Occipital lobe (tissue), 2 donors: Measurements from ENCODE around the gene SEC14L6. TPM values are rescaled to one million over a fixed set of nuclear protein-coding genes. Genes with fewer than 3 reads are reported as not detected.
A peak's percentile ranks its signal among the peaks of the same experiment; 100 is the strongest.

Source experiments
- DNase-seq: peaks from one replicate; lab custom pipeline; 2025; lab: John Stamatoyannopoulos, UW
- total RNA-seq: library from RNA; depleted of rRNA; stranded (reverse); fragments of >200 nt; gene quantifications from one replicate; pipeline ENCODE4 v1.2.3, GENCODE V29; 2014

Gene SEC14L6
- total RNA-seq, 1 donor from 2014 or later: 1.4 TPM

DNA sequence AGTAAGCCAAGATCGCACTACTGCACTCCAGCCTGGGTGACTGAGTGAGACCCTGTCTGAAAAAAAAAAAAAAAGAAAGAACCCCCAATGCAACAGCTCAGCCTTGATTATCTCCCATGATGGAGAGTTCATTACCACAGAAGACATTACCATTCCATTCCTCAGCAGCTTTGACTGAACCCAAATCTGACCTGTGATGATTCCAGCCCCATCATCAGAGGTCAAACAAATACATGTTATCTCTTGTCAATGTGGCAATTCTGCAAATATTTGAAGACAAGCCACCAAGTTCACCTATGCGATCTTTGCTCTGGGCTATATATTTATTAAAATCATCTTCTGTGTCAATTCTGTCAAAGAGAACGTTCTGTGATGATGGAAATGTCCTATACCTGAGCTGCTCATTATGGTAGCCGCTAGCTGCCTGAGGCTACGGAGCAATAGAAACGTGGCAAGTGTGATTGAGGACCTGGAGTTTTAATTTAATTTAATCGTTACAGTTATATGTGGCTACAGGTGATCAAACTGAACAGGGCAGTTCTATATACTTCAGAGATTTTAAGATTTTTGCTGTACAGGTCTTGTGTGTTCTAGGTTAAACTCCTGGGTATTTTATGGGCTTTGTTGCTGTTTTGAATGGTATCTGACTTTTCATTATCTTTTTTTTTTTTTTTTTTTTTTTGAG, 48.9 kb downstream of the SEC14L6 start:
- no peak for DNase-seq

DNA sequence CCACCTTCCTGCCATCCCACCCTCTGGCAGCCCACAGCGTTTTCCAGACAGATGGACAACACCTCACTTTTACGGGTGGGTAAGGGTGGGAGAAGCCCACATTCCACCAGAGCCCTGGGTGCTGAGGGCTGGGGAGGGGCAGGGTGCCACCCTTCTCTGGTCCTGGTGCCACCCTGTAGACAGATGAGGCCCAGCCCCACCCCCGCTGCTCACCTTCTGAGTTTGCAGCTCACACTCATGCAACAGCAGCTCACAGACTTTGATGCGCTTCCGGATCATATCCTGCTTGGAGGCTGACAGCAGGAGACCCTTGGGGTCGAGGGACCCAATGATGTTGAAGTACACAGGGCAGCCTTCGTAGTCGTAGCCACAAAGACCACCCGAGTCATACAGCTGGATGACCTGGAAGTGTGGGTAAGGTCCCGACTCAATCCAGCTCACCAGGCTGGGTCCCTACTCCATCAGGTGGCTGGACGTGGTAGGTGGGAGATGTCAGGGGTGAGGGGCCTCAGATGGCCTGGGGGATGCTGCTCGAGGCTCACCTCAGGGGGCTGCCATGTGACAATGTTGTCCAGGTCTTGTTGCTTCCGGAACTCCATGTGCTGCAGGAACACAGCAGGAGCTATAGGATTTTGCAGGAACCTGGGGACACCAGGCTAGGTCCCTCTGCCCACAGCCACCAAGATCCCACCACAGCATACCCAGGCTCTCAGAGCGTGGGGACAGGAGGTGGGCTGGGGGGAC, 51.3 kb downstream of the SEC14L6 start:
- no peak for DNase-seq

DNA sequence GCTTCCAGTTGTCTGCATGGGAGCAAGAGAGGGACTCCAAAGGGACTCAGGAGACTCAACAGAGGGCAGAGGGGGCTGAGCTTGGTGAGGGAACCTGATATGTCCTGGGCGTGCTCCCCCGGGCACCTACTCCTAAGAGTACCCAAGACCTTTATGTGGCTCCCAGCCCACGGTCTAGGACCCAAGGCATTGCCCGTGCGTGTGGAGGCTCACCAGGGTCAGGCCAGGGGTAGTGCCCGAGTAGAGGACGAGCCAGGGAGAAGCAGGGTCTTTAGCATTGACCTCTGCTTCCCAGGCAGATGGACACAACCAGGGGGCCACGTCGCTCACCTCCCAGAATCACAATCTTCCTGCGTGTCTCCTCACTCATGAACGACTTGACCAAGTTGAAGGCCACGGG, 54.4 kb downstream of the SEC14L6 start:
- no peak for DNase-seq

DNA sequence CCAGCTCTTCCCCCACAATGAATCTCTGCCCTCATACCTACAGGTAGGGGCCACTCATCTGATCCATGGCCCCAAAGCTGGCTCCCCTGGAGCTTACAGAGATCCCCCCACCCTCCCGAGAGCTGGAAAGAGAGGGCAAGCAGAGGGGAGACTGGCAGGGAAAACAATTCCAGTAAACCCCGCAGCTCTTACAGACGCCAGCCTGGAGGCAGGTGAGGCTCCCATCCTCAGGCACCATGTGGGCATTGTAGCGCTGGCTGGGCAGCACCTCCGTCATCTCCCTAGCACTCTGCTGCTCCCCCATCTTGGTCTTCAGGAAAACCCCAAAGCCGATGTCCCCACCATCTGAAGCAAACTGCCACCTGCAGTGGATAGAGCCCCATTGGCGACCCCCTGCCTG, 55.2 kb downstream of the SEC14L6 start:
- no peak for DNase-seq

DNA sequence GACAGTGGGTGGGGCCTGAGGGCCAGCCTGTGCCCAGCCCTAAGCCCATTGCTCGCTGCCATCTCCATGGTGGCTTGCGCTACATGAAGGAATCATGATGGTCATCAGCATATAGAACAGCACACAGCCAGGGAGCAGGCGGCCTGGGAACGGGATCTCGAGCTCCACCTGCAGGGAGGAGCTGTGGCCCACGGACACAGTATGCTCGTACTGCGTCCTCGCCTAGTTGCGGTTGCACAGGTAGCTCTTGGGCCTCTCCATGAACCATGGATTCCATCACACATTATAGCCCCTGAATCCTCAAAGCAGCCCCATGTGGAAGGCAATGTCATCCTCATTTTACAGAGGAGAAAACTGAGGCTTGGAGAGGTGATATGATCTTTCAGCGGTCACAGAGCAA, 56.1 kb downstream of the SEC14L6 start:
- DNase-seq: no peak

DNA sequence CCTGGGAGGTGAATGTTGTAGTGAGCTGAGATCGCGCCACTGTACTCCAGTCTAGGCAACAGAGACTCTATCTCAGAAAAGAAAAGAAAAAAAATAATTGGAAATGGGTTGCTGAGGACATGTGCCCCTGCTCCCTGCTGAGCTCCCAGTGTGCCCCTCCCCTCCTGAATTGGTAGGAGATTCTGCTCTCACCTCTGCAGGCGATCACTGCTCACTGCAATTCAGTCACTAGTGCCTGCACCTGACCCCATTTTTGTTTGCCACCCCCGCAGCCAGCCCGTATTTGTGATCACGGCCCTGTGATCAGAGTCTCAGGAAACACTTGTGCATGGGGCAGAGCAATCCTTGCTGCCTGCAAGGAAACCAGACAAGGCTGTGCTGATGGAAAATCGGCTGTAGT, 58.4 kb downstream of the SEC14L6 start:
- no peak for DNase-seq

DNA sequence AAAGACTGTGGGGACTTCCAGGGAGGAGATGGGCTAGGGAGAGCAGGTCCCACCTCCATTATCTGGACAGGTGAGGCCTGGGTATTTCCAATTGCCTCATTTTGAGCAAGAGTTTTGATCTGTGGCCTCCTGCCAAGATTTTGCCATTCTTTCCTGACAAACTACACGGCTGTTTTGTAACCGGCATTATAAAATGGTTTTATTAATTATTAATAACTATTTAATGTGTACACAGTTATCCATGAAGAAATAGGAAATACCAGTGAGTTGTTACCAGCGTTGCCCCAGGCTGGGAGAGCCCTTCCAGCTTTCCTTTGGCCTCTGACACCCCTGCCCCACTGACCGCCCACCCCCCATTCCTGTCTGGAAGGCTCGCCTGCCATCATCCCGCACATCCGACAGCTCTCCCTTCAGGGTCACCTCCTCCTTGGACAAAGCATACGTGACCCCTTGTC, 59.9 kb downstream of the SEC14L6 start:
- no peak for DNase-seq

DNA sequence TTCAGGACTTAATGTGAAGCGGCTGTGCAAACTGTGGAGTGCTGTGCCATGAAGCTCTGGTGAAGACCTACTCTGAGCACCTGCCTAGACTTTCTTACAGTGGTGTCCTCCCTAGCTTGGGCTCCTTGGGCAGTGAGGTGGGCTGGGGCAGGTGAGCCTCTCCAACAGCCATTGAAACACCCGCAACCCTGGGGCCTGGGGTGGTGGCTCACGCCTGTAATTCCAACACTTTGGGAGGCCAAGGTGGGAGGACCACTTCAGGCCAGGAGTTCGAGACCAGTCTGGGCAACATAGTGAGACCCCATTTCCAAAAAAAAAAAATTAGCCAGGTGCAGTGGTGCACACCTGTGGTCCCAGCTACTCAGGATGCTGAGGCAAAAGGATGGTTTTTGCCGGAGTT, 60.4 kb downstream of the SEC14L6 start:
- DNase-seq: no peak

DNA sequence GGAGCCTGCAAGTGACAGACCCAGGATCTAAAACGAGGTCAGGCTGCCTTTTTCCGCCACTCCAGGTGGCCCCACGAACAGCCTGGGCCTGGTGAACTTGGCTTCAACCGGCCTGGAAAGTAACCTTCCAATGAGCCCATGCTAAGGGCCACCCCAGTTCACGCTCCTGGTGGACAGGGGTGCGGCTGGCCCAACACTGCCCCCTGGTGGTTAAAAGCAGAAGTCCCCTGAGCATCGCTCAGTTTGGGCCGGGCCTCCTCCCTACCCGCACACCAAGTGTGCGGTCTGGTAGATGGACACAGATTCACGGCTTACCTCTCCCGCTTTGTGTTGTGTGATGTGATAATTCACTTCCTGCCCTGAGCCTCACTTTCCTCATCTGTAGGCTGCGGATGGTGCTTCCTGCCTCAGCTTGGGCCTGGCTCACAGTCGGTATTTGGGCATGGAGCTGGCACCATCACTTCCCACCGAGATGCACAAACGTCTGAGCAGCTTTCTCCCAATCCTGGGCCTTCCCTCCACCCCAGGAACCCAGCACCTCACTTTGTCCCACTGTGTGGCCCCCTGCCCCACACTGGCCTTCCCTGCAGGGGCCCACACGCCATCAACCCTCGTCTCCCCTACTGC, 61.1 kb downstream of the SEC14L6 start:
- peak; percentile 10 for DNase-seq

DNA sequence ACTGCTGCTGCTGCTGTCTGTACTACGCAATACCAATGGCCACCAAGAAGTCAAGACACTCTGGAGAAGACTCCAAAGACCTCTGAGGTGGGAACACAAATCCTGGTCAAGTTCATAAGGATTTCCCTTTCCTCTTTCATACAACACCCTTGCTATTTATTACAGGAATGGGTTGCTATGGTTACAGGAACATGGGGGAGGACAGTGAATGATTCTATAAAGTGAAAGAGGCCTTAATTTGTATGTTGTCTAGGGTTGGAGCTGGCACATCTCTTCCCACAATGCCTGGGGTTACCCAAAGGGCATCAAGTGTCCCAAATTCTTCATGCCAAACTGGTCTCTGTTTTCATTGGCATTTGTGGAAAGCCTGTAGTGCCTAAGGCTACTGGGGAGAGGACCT, 63.4 kb downstream of the SEC14L6 start:
- no peak for DNase-seq

DNA sequence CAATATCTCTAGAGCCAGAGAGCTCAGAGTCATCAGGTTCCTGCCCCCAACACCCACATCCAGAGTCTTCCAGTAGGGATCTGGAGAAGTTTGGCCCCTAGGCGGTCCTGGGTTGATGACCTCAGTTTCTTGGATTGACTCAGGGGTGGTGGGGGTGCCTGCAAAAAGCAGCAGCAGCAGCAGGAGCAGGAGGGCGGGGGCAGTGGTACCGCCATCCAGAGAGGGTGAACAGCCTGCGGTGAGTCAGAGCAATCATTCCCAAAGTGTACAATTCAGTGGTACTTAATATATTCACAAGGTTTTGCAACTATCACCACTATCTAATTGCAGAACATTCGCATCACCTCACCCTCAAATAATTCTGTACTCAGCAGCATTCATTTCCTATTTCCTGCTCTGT, 64.8 kb downstream of the SEC14L6 start:
- DNase-seq: no peak

DNA sequence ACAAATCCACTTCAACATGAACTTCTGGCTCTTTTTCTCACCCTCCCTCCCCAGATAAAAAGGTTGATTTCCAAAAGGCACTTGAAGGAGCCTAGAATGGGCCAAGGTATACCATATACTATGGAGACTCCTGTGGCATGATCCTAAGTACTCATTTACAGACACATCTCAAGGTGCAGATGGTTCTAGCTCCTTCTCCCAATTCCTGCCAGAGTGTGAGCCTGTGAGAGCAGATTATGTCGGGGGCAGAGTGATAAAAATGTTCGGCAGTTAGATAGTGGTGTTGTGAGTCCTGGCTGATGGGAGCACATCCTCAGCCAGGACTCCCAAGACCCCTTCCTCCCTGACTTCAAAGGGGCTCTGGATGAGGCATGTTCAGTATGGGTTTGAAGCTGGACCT, 66.6 kb downstream of the SEC14L6 start:
- no peak for DNase-seq

DNA sequence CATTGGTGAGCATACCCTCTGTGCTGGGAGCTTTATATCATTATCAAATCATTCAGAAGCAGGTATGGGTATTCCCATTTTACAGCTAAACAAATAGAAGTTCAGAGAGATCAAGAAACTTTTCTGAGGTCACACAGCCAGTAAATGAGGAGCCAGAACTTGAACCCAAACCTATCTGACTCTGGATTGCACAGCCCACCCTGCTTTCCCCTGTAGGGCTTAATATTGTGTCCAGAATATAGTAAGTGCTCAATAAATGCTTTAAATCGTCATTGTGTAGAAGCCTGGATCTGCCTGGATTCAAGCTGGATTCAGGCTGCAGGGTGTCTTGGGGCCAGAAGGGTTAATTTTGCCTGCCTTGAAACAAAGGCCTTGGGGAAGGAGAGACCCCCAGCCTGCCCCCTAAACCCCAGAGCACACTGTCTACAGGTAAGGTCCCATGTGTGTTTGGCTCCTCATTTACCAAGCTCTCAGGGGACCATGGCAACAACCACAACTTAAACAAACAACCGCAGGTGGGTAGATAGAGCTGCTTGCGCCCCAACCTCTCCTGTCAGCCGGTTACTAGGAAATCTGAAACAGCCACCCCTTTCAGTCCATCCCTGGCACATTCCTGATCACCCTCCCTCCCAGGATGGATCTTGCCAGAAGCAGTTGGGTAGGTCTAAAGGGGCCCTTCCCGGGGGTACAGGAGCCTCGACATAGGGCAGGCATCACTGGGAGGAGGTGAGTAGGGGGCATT, 71.7 kb downstream of the SEC14L6 start:
- DNase-seq: no peak

DNA sequence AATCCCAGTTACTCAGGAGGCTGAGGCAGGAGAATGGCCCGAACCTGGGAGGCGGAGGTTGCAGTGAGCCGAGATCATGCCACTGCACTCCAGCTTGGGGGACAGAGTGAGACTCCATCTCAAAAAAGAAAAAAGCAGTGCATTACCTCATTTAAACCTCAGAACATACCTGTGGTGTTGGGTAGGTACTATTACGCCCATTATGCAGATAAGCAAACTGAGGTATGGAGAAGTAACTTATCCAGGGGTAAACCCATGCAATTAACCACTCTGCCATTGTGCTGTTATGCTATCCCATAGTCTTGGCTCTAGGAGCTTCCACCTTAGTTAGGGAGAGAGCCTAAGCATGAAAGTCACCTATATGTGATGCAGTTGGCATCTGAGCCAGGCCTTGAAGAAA, 72.4 kb downstream of the SEC14L6 start:
- DNase-seq: no peak

DNA sequence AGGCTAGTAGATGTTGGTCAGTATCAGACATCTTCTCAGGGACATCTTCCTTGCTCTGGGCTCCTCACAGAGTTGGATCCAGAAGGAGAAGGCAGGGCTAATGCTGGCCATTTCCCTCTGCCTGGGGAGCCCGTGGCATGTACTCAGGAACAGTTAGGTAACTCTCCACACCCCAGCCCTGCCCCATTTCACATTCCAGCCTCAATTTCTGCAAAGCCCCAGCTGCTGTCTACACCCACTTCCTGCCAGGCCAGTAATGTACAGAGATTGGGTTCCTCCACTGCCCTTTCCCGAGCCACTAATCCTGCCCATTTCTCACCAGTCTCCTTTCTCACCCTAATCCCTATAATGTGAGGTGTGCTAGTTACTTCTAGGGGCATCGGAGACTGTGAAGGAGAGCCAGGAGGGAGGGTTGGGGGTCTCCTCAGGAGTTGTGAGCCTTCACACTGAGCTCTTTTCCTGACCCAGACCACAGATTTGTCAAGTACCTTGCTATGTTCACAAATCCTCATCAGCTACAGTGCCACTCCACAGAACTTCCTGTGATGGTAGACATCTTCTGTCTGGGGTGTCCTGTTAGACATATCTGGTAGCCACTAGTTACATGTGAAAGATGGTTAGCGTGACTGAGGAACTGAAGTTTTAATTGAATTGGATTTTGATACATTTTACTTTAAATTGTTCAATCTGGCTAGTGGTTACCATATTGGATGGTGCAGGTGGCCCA, 73.4 kb downstream of the SEC14L6 start:
- no peak for DNase-seq

Other genes starting within 250 kb of the SEC14L6 start
- gene TBC1D10A, start 219.8 kb downstream of the SEC14L6 start, total RNA-seq: 10.0 TPM
- gene SF3A1, start 189.8 kb downstream of the SEC14L6 start, total RNA-seq: 16.1 TPM
- 5.6 TPM for gene CCDC157, start 189.7 kb downstream of the SEC14L6 start, total RNA-seq
- 25.7 TPM for gene RNF215, start 159.3 kb downstream of the SEC14L6 start, total RNA-seq
- gene SEC14L2, start 149.7 kb downstream of the SEC14L6 start, total RNA-seq: 9.5 TPM
- 2.3 TPM for gene MTFP1, start 121.0 kb downstream of the SEC14L6 start, total RNA-seq
- not detected for gene SEC14L3, start 74.7 kb downstream of the SEC14L6 start, total RNA-seq
- not detected for gene SEC14L4, start 41.0 kb downstream of the SEC14L6 start, total RNA-seq
- gene GAL3ST1, start 27.9 kb upstream of the SEC14L6 start, total RNA-seq: 0.94 TPM
- 41.3 TPM for gene PES1, start 45.2 kb upstream of the SEC14L6 start, total RNA-seq
- gene TCN2, start 60.4 kb upstream of the SEC14L6 start, total RNA-seq: 8.4 TPM
- gene SLC35E4, start 89.0 kb upstream of the SEC14L6 start, total RNA-seq: 5.5 TPM
- 22.9 TPM for gene DUSP18, start 121.1 kb upstream of the SEC14L6 start, total RNA-seq
- 27.0 TPM for gene OSBP2, start 148.1 kb upstream of the SEC14L6 start, total RNA-seq